CD4-positive, alpha-beta T cell (primary cell): ENCODE data around the gene ACER1. TPM values are rescaled to one million over a fixed set of nuclear protein-coding genes. Genes with fewer than 3 reads are reported as not detected.

ENCODE experiments used
- ATAC-seq: fragments of 200-7000 bp; cut with Tn5 transposase; one replicate; pipeline ENCODE4 v1.10.0; 2022; ENCODE audit warnings: mild to moderate bottlenecking; ENCODE audit not compliant: poor library complexity
- CTCF ChIA-PET: fragments of 350-600 bp; sonication (Branson Sonifier 250); formaldehyde crosslinking; loops from one replicate; lab custom pipeline; 2021; ENCODE audit warnings: antibody characterized with exemption, inconsistent platforms; lab: Charles Lee
- POLR2A ChIA-PET: fragments of 350-600 bp; sonication (Branson Sonifier 250); formaldehyde crosslinking; loops from one replicate; lab custom pipeline; 2021; ENCODE audit warnings: antibody characterized with exemption, inconsistent platforms; lab: Charles Lee
- DNase-seq, 14 experiments: peaks; one replicate each; pipeline ENCODE4 v3.0.0-alpha.2; 2013 to 2020; ENCODE audit warnings: mixed read lengths in 2 of 14
- H3K27ac ChIP-seq, 2 donors: one replicate each; pipeline versions ENCODE4 v1.5.1 to v1.7.0; 2013; ENCODE audit warnings: low read length in 2 of 2, low read depth in 1 of 2, mild to moderate bottlenecking in 1 of 2
- H3K27me3 ChIP-seq, 2 experiments: 1 replicate in 1 of 2; 2 replicates in 1 of 2; pipeline versions ENCODE4 v1.6.1 to v1.7.0; 2013; ENCODE audit warnings: low read length in 2 of 2, control low read depth in 1 of 2, mild to moderate bottlenecking in 1 of 2, moderate library complexity in 1 of 2; ENCODE audit not compliant: insufficient read depth in 2 of 2, control insufficient read depth in 1 of 2
- H3K36me3 ChIP-seq: one replicate; pipeline ENCODE4 v1.6.1; 2013; ENCODE audit warnings: low read length, control low read depth; ENCODE audit not compliant: insufficient read depth
- H3K4me1 ChIP-seq: one replicate; pipeline ENCODE4 v1.6.1; 2013; ENCODE audit warnings: low read length, control low read depth; ENCODE audit not compliant: insufficient read depth
- H3K4me3 ChIP-seq: one replicate; pipeline ENCODE4 v1.5.1; 2013; ENCODE audit warnings: mild to moderate bottlenecking, low read length, moderate library complexity
- H3K9me3 ChIP-seq, 2 experiments: 1 replicate in 1 of 2; 2 replicates in 1 of 2; pipeline versions ENCODE4 v1.6.1 to v1.7.0; 2013; ENCODE audit warnings: low read length in 2 of 2, mild to moderate bottlenecking in 2 of 2, control low read depth in 1 of 2, moderate library complexity in 1 of 2; ENCODE audit not compliant: control insufficient read depth in 1 of 2, insufficient read depth in 1 of 2
- H3K27ac Mint-ChIP-seq: one replicate; pipeline ENCODE4 v1.8.0; 2020; ENCODE audit warnings: mixed read lengths
- H3K27me3 Mint-ChIP-seq: one replicate; pipeline ENCODE4 v1.8.0; 2021; ENCODE audit warnings: mixed read lengths
- H3K36me3 Mint-ChIP-seq: one replicate; pipeline ENCODE4 v1.8.0; 2021; ENCODE audit warnings: low read depth, mixed read lengths
- H3K4me1 Mint-ChIP-seq: one replicate; pipeline ENCODE4 v1.8.0; 2021; ENCODE audit warnings: low read depth, mixed read lengths
- H3K4me3 Mint-ChIP-seq: one replicate; pipeline ENCODE4 v1.8.0; 2020; ENCODE audit warnings: mild to moderate bottlenecking, mixed read lengths
- H3K9me3 Mint-ChIP-seq: one replicate; pipeline ENCODE4 v1.8.0; 2020; ENCODE audit warnings: mixed read lengths
- CTCF ChIP-seq: fragments of 200-600 bp; IDR thresholded peaks from one replicate; pipeline ENCODE4 v1.8.0; 2022; ENCODE audit warnings: antibody characterized with exemption, mild to moderate bottlenecking
- intact Hi-C, 2 experiments: fragments of 100-400 bp; cut with DNase I in 1 of 2; cut with micrococcal nuclease in 1 of 2; formaldehyde crosslinking; loops; one replicate each; pipeline versions ENCODE4 v1.15.1 to v1.9.0; 2023 to 2025; cut with DNase I, micrococcal nuclease
- total RNA-seq, 174 experiments: library from RNA in 2 of 174; stranded (reverse) in 2 of 174; gene quantifications; one replicate each; pipeline ENCODE4 v1.2.3 and lab custom pipeline; 2021 to 2026

The ACER1 gene
- total RNA-seq, 2 experiments from 2014 or later: 2.7 to 3.1 TPM

GRCh38 chr19:6259312-6259861 lies 74.0 kb downstream of the ACER1 start:
- no peaks in the 10 kb centered on the region for H3K27me3 Mint-ChIP-seq
- Histone ChIP-seq H3K4me1 (peaks cover 14% of the 10 kb centered on the region), H3K4me3 (no peak overlapping the region), H3K27me3 (no peaks in the 10 kb centered on the region), H3K27ac (no peak overlapping the region), H3K36me3 (peaks cover 44% of the 10 kb centered on the region), H3K9me3 (no peaks in the 10 kb centered on the region)
- no peak for TF ChIP-seq CTCF
- H3K9me3 Mint-ChIP-seq: no peaks in the 10 kb centered on the region
- ChIA-PET POLR2A (no interaction called here), CTCF (no interaction called here)
- intact Hi-C loops: no loop called here
- DNase-seq (no peak), ATAC-seq (no peak)
- H3K4me1 Mint-ChIP-seq: peaks cover 26% of the 10 kb centered on the region
- H3K36me3 Mint-ChIP-seq: peaks cover 68% of the 10 kb centered on the region
- no peak overlapping the region for H3K27ac Mint-ChIP-seq
- H3K4me3 Mint-ChIP-seq: no peak overlapping the region

- H3K9me3 Mint-ChIP-seq: no peaks in the 10 kb centered on the region
- H3K36me3 Mint-ChIP-seq: peaks cover 71% of the 10 kb centered on the region
- ChIA-PET CTCF (no interaction called here), POLR2A (no interaction called here)
- no peak for TF ChIP-seq CTCF
- intact Hi-C loops: no loop called here
- no peak for ATAC-seq
- no peaks in the 10 kb centered on the region for H3K27me3 Mint-ChIP-seq
- Histone ChIP-seq H3K36me3 (peaks cover 45% of the 10 kb centered on the region), H3K27me3 (no peaks in the 10 kb centered on the region), H3K9me3 (no peaks in the 10 kb centered on the region), H3K4me1 (peaks cover 14% of the 10 kb centered on the region), H3K4me3 (no peak overlapping the region), H3K27ac (no peak overlapping the region)
- no peak overlapping the region for H3K27ac Mint-ChIP-seq
- peaks cover 28% of the 10 kb centered on the region for H3K4me1 Mint-ChIP-seq
- no peak overlapping the region for H3K4me3 Mint-ChIP-seq
- no peak for DNase-seq
Observed at GRCh38 chr19:6258812-6259311, 74.5 kb downstream of the ACER1 start.

Other genes starting within 250 kb of the ACER1 start
- 1 to 10 TPM; 4.8 to 5.5 TPM for gene RFX2, start 223.1 kb downstream of the ACER1 start, total RNA-seq
- gene ACSBG2, start 197.9 kb downstream of the ACER1 start, total RNA-seq: not detected
- gene MLLT1, start 53.6 kb downstream of the ACER1 start, total RNA-seq: 10 to 100 TPM; 18.3 to 22.1 TPM
- 10 to 100 TPM; 86.7 to 96.4 TPM for gene CLPP, start 27.9 kb upstream of the ACER1 start, total RNA-seq
- 10 to 100 TPM; 75.3 to 78.7 TPM for gene ALKBH7, start 39.2 kb upstream of the ACER1 start, total RNA-seq
- under 1 TPM; 0.81 to 0.85 TPM for gene PSPN, start 42.3 kb upstream of the ACER1 start, total RNA-seq
- 10 to 100 TPM; 56.1 to 61.1 TPM for gene GTF2F1, start 59.6 kb upstream of the ACER1 start, total RNA-seq
- gene KHSRP, start 91.2 kb upstream of the ACER1 start, total RNA-seq: 100 to 1,000 TPM; 128 to 143 TPM
- under 1 TPM; 0.30 to 0.50 TPM for gene SLC25A41, start 100.2 kb upstream of the ACER1 start, total RNA-seq
- 10 to 100 TPM; 10.5 to 10.8 TPM for gene SLC25A23, start 126.2 kb upstream of the ACER1 start, total RNA-seq
- gene CRB3, start 130.7 kb upstream of the ACER1 start, total RNA-seq: 1 to 10 TPM; 7.9 to 9.4 TPM
- 100 to 1,000 TPM; 111 to 118 TPM for gene DENND1C, start 148.2 kb upstream of the ACER1 start, total RNA-seq
- under 1 TPM; 0.53 to 0.88 TPM for gene TUBB4A, start 168.7 kb upstream of the ACER1 start, total RNA-seq
- 1 to 10 TPM; 1.5 to 1.8 TPM for gene TNFSF9, start 197.4 kb upstream of the ACER1 start, total RNA-seq